Trophoblast cell (in vitro differentiated cells and primary cell): ENCODE measurements around the gene KCNN3.

Experiments used
- DNase-seq, 2 donors: peaks; one replicate each; pipeline ENCODE4 v3.0.0-alpha.2; 2016
- H2AFZ ChIP-seq: 2 replicates; pipeline ENCODE4 v1.6.1; 2013; ENCODE audit warnings: low read length, moderate library complexity, mild to moderate bottlenecking; ENCODE audit not compliant: insufficient read depth, poor library complexity
- H2AK5ac ChIP-seq: 2 replicates; pipeline ENCODE4 v1.6.1; 2013; ENCODE audit warnings: mild to moderate bottlenecking, low read length
- H2BK120ac ChIP-seq: 2 replicates; pipeline ENCODE4 v1.6.1; 2013; ENCODE audit warnings: low read length, mild to moderate bottlenecking, moderate library complexity; ENCODE audit not compliant: insufficient read depth, poor library complexity
- H2BK12ac ChIP-seq: 2 replicates; pipeline ENCODE4 v1.6.1; 2013; ENCODE audit warnings: mild to moderate bottlenecking, low read length, moderate library complexity
- H2BK5ac ChIP-seq: 2 replicates; pipeline ENCODE4 v1.6.1; 2013; ENCODE audit warnings: low read length, low read depth, moderate library complexity, mild to moderate bottlenecking; ENCODE audit not compliant: poor library complexity
- H3K14ac ChIP-seq: 2 replicates; pipeline ENCODE4 v1.6.1; 2013; ENCODE audit warnings: mild to moderate bottlenecking, low read length
- H3K18ac ChIP-seq: 2 replicates; pipeline ENCODE4 v1.6.1; 2013; ENCODE audit warnings: mild to moderate bottlenecking, low read length
- H3K23ac ChIP-seq: 2 replicates; pipeline ENCODE4 v1.6.1; 2013; ENCODE audit warnings: low read length
- H3K27ac ChIP-seq: 2 replicates; pipeline ENCODE4 v1.5.1; 2013; ENCODE audit warnings: low read depth, mild to moderate bottlenecking, inconsistent platforms, low read length, moderate library complexity
- H3K27me3 ChIP-seq: 2 replicates; pipeline ENCODE4 v1.6.1; 2013; ENCODE audit warnings: inconsistent platforms, mild to moderate bottlenecking, low read length, moderate library complexity; ENCODE audit not compliant: insufficient read depth
- H3K36me3 ChIP-seq, 2 experiments: 1 replicate in 1 of 2; 2 replicates in 1 of 2; pipeline ENCODE4 v1.6.1; 2013; ENCODE audit warnings: low read length in 2 of 2, mild to moderate bottlenecking in 2 of 2, moderate library complexity in 1 of 2; ENCODE audit not compliant: insufficient read depth in 2 of 2, control insufficient read depth in 1 of 2
- H3K4ac ChIP-seq: 2 replicates; pipeline ENCODE4 v1.6.1; 2013; ENCODE audit warnings: low read depth, mild to moderate bottlenecking, low read length, moderate library complexity
- H3K4me1 ChIP-seq, 2 experiments: 1 replicate in 1 of 2; 2 replicates in 1 of 2; pipeline ENCODE4 v1.6.1; 2013; ENCODE audit warnings: low read length in 2 of 2, mild to moderate bottlenecking in 2 of 2, moderate library complexity in 1 of 2; ENCODE audit not compliant: insufficient read depth in 2 of 2, control insufficient read depth in 1 of 2
- H3K4me2 ChIP-seq: 2 replicates; pipeline ENCODE4 v1.6.1; 2013; ENCODE audit warnings: inconsistent platforms, mild to moderate bottlenecking, low read length, moderate library complexity
- H3K4me3 ChIP-seq: 2 replicates; pipeline ENCODE4 v1.5.1; 2013; ENCODE audit warnings: mild to moderate bottlenecking, low read depth, low read length, inconsistent platforms
- H3K79me1 ChIP-seq: one replicate; pipeline ENCODE4 v1.6.1; 2013; ENCODE audit warnings: low read length
- H3K79me2 ChIP-seq: 2 replicates; pipeline ENCODE4 v1.6.1; 2013; ENCODE audit warnings: low read length, mild to moderate bottlenecking; ENCODE audit not compliant: control insufficient read depth, insufficient read depth, poor library complexity
- H3K9ac ChIP-seq: 2 replicates; pipeline ENCODE4 v1.6.1; 2013; ENCODE audit warnings: mild to moderate bottlenecking, low read length
- H3K9me3 ChIP-seq: 2 replicates; pipeline ENCODE4 v1.6.1; 2013; ENCODE audit warnings: low read depth, mild to moderate bottlenecking, control low read depth, inconsistent platforms, low read length; ENCODE audit not compliant: insufficient read depth
- H4K12ac ChIP-seq: 2 replicates; pipeline ENCODE4 v1.6.1; 2013; ENCODE audit warnings: low read depth, mild to moderate bottlenecking, low read length, moderate library complexity
- H4K8ac ChIP-seq: 2 replicates; pipeline ENCODE4 v1.6.1; 2013; ENCODE audit warnings: low read depth, mild to moderate bottlenecking, low read length, moderate library complexity
- H4K91ac ChIP-seq: one replicate; pipeline ENCODE4 v1.6.1; 2013; ENCODE audit warnings: low read depth, mild to moderate bottlenecking, low read length, moderate library complexity
- WGBS: extraction: QIAGEN DNeasy Blood & Tissue Kit; methylation state at CpG from one replicate; pipeline ENCODE4 v1.1.7; 2013; ENCODE audit warnings: missing lambda C conversion rate; ENCODE audit not compliant: insufficient read length, insufficient coverage; ENCODE audit errors: extremely low coverage; 5-methylcytosine and 5-hydroxymethylcytosine counted together

KCNN3 gene

GRCh38 chr1:154710106-154710505 lies 160.0 kb downstream of the KCNN3 start:
- Histone ChIP-seq H3K79me2 (no peaks in the 10 kb centered on the region), H3K4me2 (no peak overlapping the region), H3K36me3 (no peaks in the 10 kb centered on the region), H3K4me3 (no peak overlapping the region), H3K4ac (no peak overlapping the region), H2BK12ac (no peak overlapping the region), H3K27ac (no peak overlapping the region), H3K9ac (no peak overlapping the region), H3K14ac (no peak overlapping the region), H3K79me1 (no peaks in the 10 kb centered on the region), H3K18ac (no peak overlapping the region), H4K8ac (no peak overlapping the region), H2AFZ (no peak overlapping the region), H2AK5ac (no peak overlapping the region), H3K4me1 (peaks cover 0 to 2% of the 10 kb centered on the region in 2 experiments), H2BK5ac (no peak overlapping the region), H4K91ac (no peak overlapping the region), H4K12ac (no peak overlapping the region), H2BK120ac (no peak overlapping the region), H3K23ac (no peak overlapping the region), H3K9me3 (peaks cover 8% of the 10 kb centered on the region), H3K27me3 (no peaks in the 10 kb centered on the region)
- no CpG with 5 or more reads among the region's 6 CpGs for WGBS
- DNase-seq: no peak

- peaks cover 0 to 2% of the 10 kb centered on the region in 2 experiments for H3K4me1 ChIP-seq
- no peaks in the 10 kb centered on the region for H3K79me2 ChIP-seq
- no peak overlapping the region for H2BK5ac ChIP-seq
- H3K9ac ChIP-seq: no peak overlapping the region
- no peak overlapping the region for H2BK12ac ChIP-seq
- H3K4me3 ChIP-seq: no peak overlapping the region
- no peak overlapping the region for H3K4ac ChIP-seq
- H3K36me3 ChIP-seq: no peaks in the 10 kb centered on the region
- no peak overlapping the region for H2BK120ac ChIP-seq
- H4K8ac ChIP-seq: no peak overlapping the region
- H3K18ac ChIP-seq: no peak overlapping the region
- DNase-seq: peak in 1 of 2 donors; percentile 26
- WGBS: no CpG with 5 or more reads among the region's 17 CpGs
- H4K91ac ChIP-seq: no peak overlapping the region
- no peaks in the 10 kb centered on the region for H3K79me1 ChIP-seq
- no peak overlapping the region for H2AFZ ChIP-seq
- no peak overlapping the region for H4K12ac ChIP-seq
- H3K14ac ChIP-seq: no peak overlapping the region
- H3K4me2 ChIP-seq: no peak overlapping the region
- no peaks in the 10 kb centered on the region for H3K27me3 ChIP-seq
- H2AK5ac ChIP-seq: no peak overlapping the region
- H3K27ac ChIP-seq: no peak overlapping the region
- no peak overlapping the region for H3K23ac ChIP-seq
- H3K9me3 ChIP-seq: no peaks in the 10 kb centered on the region
These were observed 162.1 kb downstream of the KCNN3 start for GRCh38 chr1:154707901-154708463.

DNA sequence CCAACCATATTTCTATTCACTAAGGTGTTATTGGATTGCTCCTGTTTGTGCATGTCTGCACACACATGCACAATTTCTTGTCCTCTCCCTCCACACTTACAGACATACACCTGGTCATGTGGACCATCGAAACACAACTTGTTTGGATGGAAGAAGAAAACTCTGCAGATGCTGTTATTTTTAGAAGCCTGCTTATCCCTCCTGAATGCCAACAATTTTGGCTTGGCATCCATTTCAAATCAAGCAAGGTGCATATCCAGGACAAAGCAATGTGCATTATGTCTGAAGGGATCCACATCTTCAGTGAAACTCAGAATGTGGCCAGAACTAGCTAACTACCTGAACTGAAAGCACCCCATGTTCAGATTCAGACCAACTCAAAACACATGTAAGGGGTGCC lies 163.2 kb downstream of the KCNN3 start:
- no peak overlapping the region for H3K27ac ChIP-seq
- no peaks in the 10 kb centered on the region for H3K79me2 ChIP-seq
- no peak overlapping the region for H2AFZ ChIP-seq
- no peak overlapping the region for H3K9ac ChIP-seq
- H2BK120ac ChIP-seq: no peak overlapping the region
- H3K79me1 ChIP-seq: no peaks in the 10 kb centered on the region
- no peak overlapping the region for H3K4me3 ChIP-seq
- H3K4ac ChIP-seq: no peak overlapping the region
- no peak overlapping the region for H2BK12ac ChIP-seq
- no CpG with 5 or more reads among the region's 1 CpG for WGBS
- H3K9me3 ChIP-seq: no peaks in the 10 kb centered on the region
- no peak overlapping the region for H3K14ac ChIP-seq
- no peak overlapping the region for H4K91ac ChIP-seq
- H2AK5ac ChIP-seq: no peak overlapping the region
- H3K27me3 ChIP-seq: no peaks in the 10 kb centered on the region
- no peak overlapping the region for H2BK5ac ChIP-seq
- no peaks in the 10 kb centered on the region for H3K4me1 ChIP-seq
- H4K12ac ChIP-seq: no peak overlapping the region
- no peak for DNase-seq
- no peaks in the 10 kb centered on the region for H3K36me3 ChIP-seq
- H3K23ac ChIP-seq: no peak overlapping the region
- no peak overlapping the region for H3K4me2 ChIP-seq
- no peak overlapping the region for H3K18ac ChIP-seq
- H4K8ac ChIP-seq: no peak overlapping the region

DNA sequence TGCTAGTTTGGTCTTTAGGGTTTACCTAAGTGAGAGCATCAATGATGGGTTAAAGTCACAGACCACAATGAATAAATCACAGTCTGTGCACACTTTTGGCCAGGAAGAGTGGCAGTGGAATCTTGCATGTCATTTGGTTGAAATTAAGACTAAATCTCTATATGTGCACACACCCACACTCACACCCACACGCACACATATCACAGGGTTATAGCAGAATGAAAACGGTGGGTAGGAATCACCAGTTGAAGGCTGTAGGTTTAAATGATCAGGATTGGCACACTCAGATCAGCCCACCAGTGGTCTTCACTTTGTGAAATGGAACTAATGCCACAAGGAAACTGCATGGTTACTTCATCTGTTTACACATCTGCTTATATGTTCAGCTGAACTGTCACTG lies 164.5 kb downstream of the KCNN3 start:
- H3K79me1 ChIP-seq: no peaks in the 10 kb centered on the region
- no peak overlapping the region for H3K27ac ChIP-seq
- H3K14ac ChIP-seq: no peak overlapping the region
- H2AK5ac ChIP-seq: no peak overlapping the region
- H4K8ac ChIP-seq: no peak overlapping the region
- no peak overlapping the region for H4K12ac ChIP-seq
- no peak overlapping the region for H3K4me3 ChIP-seq
- H3K36me3 ChIP-seq: no peaks in the 10 kb centered on the region
- H2BK12ac ChIP-seq: no peak overlapping the region
- DNase-seq: no peak
- no peak overlapping the region for H3K4me2 ChIP-seq
- H3K79me2 ChIP-seq: no peaks in the 10 kb centered on the region
- H3K9me3 ChIP-seq: no peaks in the 10 kb centered on the region
- H2BK120ac ChIP-seq: no peak overlapping the region
- WGBS: no CpG with 5 or more reads among the region's 2 CpGs
- no peak overlapping the region for H3K4ac ChIP-seq
- no peaks in the 10 kb centered on the region for H3K27me3 ChIP-seq
- H3K23ac ChIP-seq: no peak overlapping the region
- H4K91ac ChIP-seq: no peak overlapping the region
- H3K18ac ChIP-seq: no peak overlapping the region
- no peak overlapping the region for H3K9ac ChIP-seq
- no peaks in the 10 kb centered on the region for H3K4me1 ChIP-seq
- no peak overlapping the region for H2AFZ ChIP-seq
- H2BK5ac ChIP-seq: no peak overlapping the region
